ENCODE data around the gene GPR63. TPM values are rescaled to one million over a fixed set of nuclear protein-coding genes. Genes with fewer than 3 reads are reported as not detected.

GPR63 gene
- polyA plus RNA-seq, 4 donors = under 0.01 to 2.4 (median 0.48) TPM

DNA sequence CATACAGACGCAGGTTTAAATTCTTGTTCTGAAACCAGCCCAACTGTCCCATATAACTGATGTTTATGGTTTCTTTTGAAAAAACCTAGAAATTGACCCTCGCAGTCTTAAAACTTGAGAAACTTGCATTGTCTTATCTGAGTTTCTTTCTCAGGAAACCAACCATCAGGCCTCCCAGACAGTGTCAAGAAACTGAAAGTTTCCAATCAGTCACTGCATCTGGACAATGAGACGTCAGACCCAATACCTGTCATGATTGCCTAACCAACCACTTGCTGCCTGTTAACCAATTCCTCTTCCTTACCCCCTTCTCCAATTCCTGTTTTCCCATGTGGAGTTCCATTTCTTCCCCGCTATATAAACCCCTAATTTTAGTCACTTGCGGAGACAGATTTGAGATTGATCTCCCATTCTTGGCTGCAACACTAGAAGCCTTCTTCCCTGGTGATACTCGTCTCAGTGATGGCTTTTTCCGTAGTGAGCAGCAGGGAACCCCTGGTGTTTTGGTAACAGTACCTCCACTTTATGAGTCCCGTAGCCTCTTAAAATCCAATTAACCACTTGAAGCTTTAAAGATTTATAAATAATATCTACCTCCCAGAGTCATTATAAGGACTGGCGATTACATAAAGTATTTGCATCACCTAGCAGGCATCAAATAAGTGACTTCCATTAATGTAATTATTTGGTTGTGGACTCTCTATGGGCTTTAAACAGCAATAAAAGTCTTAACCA is 49.3 kb downstream of the GPR63 start:
- FAIRE-seq (no peak), DNase-seq (no peak)
- Histone ChIP-seq H3K36me3 (ENCODE audit: control insufficient read depth in 3 of 3, insufficient read depth in 2 of 3, low read depth in 1 of 3, low read length in 3 of 3) (no peaks in the 10 kb centered on the region), H3K27ac (ENCODE audit: low read depth in 1 of 3, low read length in 2 of 3) (no peak overlapping the region), H3K9me3 (ENCODE audit: control insufficient read depth in 2 of 2, insufficient read depth in 1 of 2, low read depth in 1 of 2, low read length in 1 of 2) (no peaks in the 10 kb centered on the region), H3K4me3 (ENCODE audit: low read depth in 1 of 3, low read length in 3 of 3) (no peak overlapping the region), H3K4me1 (ENCODE audit: control insufficient read depth in 3 of 3, insufficient read depth in 2 of 3, low read depth in 1 of 3, low read length in 2 of 3) (no peaks in the 10 kb centered on the region), H3K27me3 (ENCODE audit: control insufficient read depth in 3 of 3, insufficient read depth in 3 of 3, low read length in 3 of 3) (no peaks in the 10 kb centered on the region)
- WGBS, 3 donors = 71 to 74% (median 72%) methylated on average over 9 of the region's 9 CpGs

DNA sequence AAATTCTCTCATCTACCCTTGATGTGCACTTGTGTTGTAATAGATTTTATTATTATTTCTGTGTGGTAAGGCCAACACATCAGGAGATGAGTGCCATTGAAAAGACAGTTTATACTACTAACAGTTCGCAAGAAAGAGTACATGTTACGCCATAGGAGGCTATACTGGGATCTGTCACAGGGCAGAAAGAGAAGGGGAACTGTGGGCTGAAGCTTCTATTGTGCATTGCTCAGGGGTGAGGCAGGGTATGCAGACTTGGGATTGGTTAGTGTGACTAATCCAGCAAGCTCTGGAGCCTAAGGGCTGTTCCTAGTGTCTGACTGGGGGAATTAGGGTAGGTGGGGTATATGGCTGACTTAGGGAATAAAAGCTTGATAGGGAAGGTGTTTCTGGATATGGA is 50.9 kb downstream of the GPR63 start:
- Histone ChIP-seq H3K4me1 (ENCODE audit: control insufficient read depth in 3 of 3, insufficient read depth in 2 of 3, low read depth in 1 of 3, low read length in 2 of 3) (no peaks in the 10 kb centered on the region), H3K36me3 (ENCODE audit: control insufficient read depth in 3 of 3, insufficient read depth in 2 of 3, low read depth in 1 of 3, low read length in 3 of 3) (no peaks in the 10 kb centered on the region), H3K9me3 (ENCODE audit: control insufficient read depth in 2 of 2, insufficient read depth in 1 of 2, low read depth in 1 of 2, low read length in 1 of 2) (no peaks in the 10 kb centered on the region), H3K27ac (ENCODE audit: low read depth in 1 of 3, low read length in 2 of 3) (no peak overlapping the region), H3K27me3 (ENCODE audit: control insufficient read depth in 3 of 3, insufficient read depth in 3 of 3, low read length in 3 of 3) (no peaks in the 10 kb centered on the region), H3K4me3 (ENCODE audit: low read depth in 1 of 3, low read length in 3 of 3) (no peak overlapping the region)
- DNase-seq = no peak
- 95 to 100% (median 96%) methylated on average over 2 of the region's 2 CpGs for WGBS, 3 donors
- no peak for FAIRE-seq

DNA sequence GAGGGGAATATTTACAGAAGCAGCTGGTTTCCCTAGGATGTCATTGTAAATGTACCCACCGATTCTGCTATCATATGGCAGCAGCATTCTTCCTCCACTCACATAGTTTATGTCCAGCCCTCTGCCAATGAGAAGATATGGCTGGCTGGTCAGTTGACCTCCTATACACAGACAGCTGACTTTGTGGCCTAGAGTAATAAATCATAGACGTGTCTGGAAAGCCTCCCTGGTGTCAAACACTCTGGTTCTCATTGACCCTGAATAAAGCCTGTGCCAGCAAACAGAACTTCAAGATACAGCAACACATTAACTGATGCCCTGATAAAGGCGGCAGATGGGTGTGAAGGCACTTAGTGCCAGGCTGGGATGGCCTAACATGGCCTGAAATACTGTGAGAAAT is 52.6 kb downstream of the GPR63 start:
- no peaks in the 10 kb centered on the region for H3K27me3 ChIP-seq (ENCODE audit: control insufficient read depth in 3 of 3, insufficient read depth in 3 of 3, low read length in 3 of 3)
- H3K4me1 ChIP-seq (ENCODE audit: control insufficient read depth in 3 of 3, insufficient read depth in 2 of 3, low read depth in 1 of 3, low read length in 2 of 3) = no peaks in the 10 kb centered on the region

GRCh38 chr6:96783307-96783706 is 54.0 kb downstream of the GPR63 start:
- no peak for DNase-seq
- H3K27ac ChIP-seq (ENCODE audit: low read depth in 1 of 3, low read length in 2 of 3) = no peak overlapping the region
- WGBS, 3 donors = 91 to 96% (median 95%) methylated on average over 2 of the region's 2 CpGs

More for the DNA sequence above, 52.6 kb downstream of the GPR63 start:
- WGBS, 3 donors = 17 to 40% (median 33%) methylated on average over 3 of the region's 3 CpGs
- no peaks in the 10 kb centered on the region for H3K9me3 ChIP-seq (ENCODE audit: control insufficient read depth in 2 of 2, insufficient read depth in 1 of 2, low read depth in 1 of 2, low read length in 1 of 2)
- H3K4me3 ChIP-seq (ENCODE audit: low read depth in 1 of 3, low read length in 3 of 3) = no peak overlapping the region
- DNase-seq = no peak
- H3K36me3 ChIP-seq (ENCODE audit: control insufficient read depth in 3 of 3, insufficient read depth in 2 of 3, low read depth in 1 of 3, low read length in 3 of 3) = no peaks in the 10 kb centered on the region
- H3K27ac ChIP-seq (ENCODE audit: low read depth in 1 of 3, low read length in 2 of 3) = no peak overlapping the region
- no peak for FAIRE-seq

GRCh38 chr6:96781557-96781956 is 55.7 kb downstream of the GPR63 start:
- Histone ChIP-seq H3K27me3 (ENCODE audit: control insufficient read depth in 3 of 3, insufficient read depth in 3 of 3, low read length in 3 of 3) (no peaks in the 10 kb centered on the region), H3K4me1 (ENCODE audit: control insufficient read depth in 3 of 3, insufficient read depth in 2 of 3, low read depth in 1 of 3, low read length in 2 of 3) (no peaks in the 10 kb centered on the region), H3K27ac (ENCODE audit: low read depth in 1 of 3, low read length in 2 of 3) (no peak overlapping the region), H3K4me3 (ENCODE audit: low read depth in 1 of 3, low read length in 3 of 3) (no peak overlapping the region), H3K36me3 (ENCODE audit: control insufficient read depth in 3 of 3, insufficient read depth in 2 of 3, low read depth in 1 of 3, low read length in 3 of 3) (no peaks in the 10 kb centered on the region), H3K9me3 (ENCODE audit: control insufficient read depth in 2 of 2, insufficient read depth in 1 of 2, low read depth in 1 of 2, low read length in 1 of 2) (no peaks in the 10 kb centered on the region)
- DNase-seq (no peak), FAIRE-seq (no peak)
- WGBS, 3 donors = 67 to 75% (median 70%) methylated on average over 1 of the region's 1 CpG

More at GRCh38 chr6:96783307-96783706, 54.0 kb downstream of the GPR63 start:
- H3K9me3 ChIP-seq (ENCODE audit: control insufficient read depth in 2 of 2, insufficient read depth in 1 of 2, low read depth in 1 of 2, low read length in 1 of 2) = no peaks in the 10 kb centered on the region
- H3K4me1 ChIP-seq (ENCODE audit: control insufficient read depth in 3 of 3, insufficient read depth in 2 of 3, low read depth in 1 of 3, low read length in 2 of 3) = no peaks in the 10 kb centered on the region
- H3K4me3 ChIP-seq (ENCODE audit: low read depth in 1 of 3, low read length in 3 of 3) = no peak overlapping the region
- no peaks in the 10 kb centered on the region for H3K27me3 ChIP-seq (ENCODE audit: control insufficient read depth in 3 of 3, insufficient read depth in 3 of 3, low read length in 3 of 3)
- no peak for FAIRE-seq
- H3K36me3 ChIP-seq (ENCODE audit: control insufficient read depth in 3 of 3, insufficient read depth in 2 of 3, low read depth in 1 of 3, low read length in 3 of 3) = no peaks in the 10 kb centered on the region

DNA sequence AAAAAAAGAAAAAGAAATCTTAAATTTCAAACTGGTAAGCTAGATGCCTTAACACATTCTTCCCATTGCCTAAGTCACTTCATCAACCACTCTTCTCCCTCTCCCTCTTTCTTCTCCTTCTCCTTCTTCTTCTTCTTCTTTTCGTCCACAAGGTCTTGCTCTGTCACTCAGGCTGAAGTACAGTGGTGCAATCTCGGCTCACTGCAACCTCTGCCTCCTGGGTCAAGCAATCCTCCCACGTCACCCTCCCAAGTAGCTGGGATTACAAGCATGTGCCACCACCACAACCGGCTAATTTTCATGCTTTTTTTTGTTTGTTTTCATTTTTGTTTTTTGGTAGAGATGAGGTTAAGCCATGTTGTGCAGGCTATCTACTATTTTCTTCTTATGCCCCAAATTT is 60.2 kb downstream of the GPR63 start:
- no peaks in the 10 kb centered on the region for H3K36me3 ChIP-seq (ENCODE audit: control insufficient read depth in 3 of 3, insufficient read depth in 2 of 3, low read depth in 1 of 3, low read length in 3 of 3)
- peaks cover 0 to 2% of the 10 kb centered on the region in 2 donors for H3K9me3 ChIP-seq (ENCODE audit: control insufficient read depth in 2 of 2, insufficient read depth in 1 of 2, low read depth in 1 of 2, low read length in 1 of 2)
- H3K4me1 ChIP-seq (ENCODE audit: control insufficient read depth in 3 of 3, insufficient read depth in 2 of 3, low read depth in 1 of 3, low read length in 2 of 3) = no peaks in the 10 kb centered on the region
- H3K4me3 ChIP-seq (ENCODE audit: low read depth in 1 of 3, low read length in 3 of 3) = no peak overlapping the region
- H3K27me3 ChIP-seq (ENCODE audit: control insufficient read depth in 3 of 3, insufficient read depth in 3 of 3, low read length in 3 of 3) = no peaks in the 10 kb centered on the region
- DNase-seq = no peak
- no peak overlapping the region for H3K27ac ChIP-seq (ENCODE audit: low read depth in 1 of 3, low read length in 2 of 3)
- 69 to 80% (median 80%) methylated on average over 4 of the region's 4 CpGs for WGBS, 3 donors
- FAIRE-seq = no peak

DNA sequence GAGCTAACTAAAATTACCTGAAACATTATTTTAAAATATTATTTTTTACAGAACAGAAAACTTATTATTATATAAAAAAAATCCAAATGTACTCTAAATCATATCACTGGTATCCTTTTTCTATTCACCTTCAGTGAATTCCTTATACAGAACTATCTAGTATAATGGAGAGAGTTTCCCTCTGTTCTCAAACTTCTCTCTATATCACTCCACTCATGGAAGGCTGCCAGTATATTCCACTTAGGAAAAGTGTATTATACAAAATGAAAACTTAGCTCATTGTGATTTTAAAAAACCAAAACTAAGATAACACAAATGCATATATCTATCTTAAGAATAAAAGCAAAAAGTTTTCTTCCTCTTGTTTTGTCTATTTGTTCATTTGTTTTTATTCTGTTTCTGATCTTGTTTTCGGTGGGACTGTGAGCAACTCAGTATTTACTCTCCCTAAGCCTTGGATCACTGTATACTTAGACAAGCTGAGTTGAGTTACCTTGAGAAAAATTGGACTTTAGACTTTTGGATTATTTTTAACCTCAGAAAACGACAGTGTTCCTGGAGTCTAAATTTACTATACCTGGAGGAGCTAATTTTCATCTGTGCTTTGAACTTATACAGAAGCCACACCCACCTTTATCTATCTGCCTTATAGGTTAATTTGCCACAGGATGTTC is 61.4 kb downstream of the GPR63 start:
- WGBS, 3 donors = 12 to 48% (median 17%) methylated on average over 2 of the region's 2 CpGs
- Histone ChIP-seq H3K36me3 (ENCODE audit: control insufficient read depth in 3 of 3, insufficient read depth in 2 of 3, low read depth in 1 of 3, low read length in 3 of 3) (no peaks in the 10 kb centered on the region), H3K9me3 (ENCODE audit: control insufficient read depth in 2 of 2, insufficient read depth in 1 of 2, low read depth in 1 of 2, low read length in 1 of 2) (peaks cover 0 to 2% of the 10 kb centered on the region in 2 donors), H3K4me1 (ENCODE audit: control insufficient read depth in 3 of 3, insufficient read depth in 2 of 3, low read depth in 1 of 3, low read length in 2 of 3) (no peaks in the 10 kb centered on the region), H3K27me3 (ENCODE audit: control insufficient read depth in 3 of 3, insufficient read depth in 3 of 3, low read length in 3 of 3) (no peaks in the 10 kb centered on the region), H3K4me3 (ENCODE audit: low read depth in 1 of 3, low read length in 3 of 3) (no peak overlapping the region), H3K27ac (ENCODE audit: low read depth in 1 of 3, low read length in 2 of 3) (no peak overlapping the region)
- no peak for FAIRE-seq
- peak; percentile 3 to 32 for DNase-seq

DNA sequence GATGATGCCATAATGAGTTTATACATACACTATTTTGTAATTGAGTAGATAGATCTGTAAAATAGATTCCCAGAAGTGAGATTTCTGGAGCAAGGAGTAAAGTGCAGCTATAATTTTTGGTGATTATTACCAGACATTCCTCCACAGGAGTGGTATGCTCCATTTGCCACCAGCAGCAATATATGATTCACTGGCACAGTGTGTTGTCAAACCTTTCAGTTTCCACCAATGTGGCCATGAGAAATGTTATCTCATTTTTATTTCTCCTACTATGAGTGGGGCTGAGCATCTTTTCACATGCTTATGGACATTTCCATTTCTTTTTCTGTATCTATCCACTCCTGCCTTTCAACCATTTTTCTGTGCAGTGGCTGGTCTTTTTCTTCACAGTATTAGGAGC is 70.5 kb downstream of the GPR63 start:
- FAIRE-seq (no peak), DNase-seq (no peak)
- Histone ChIP-seq H3K9me3 (ENCODE audit: control insufficient read depth in 2 of 2, insufficient read depth in 1 of 2, low read depth in 1 of 2, low read length in 1 of 2) (no peaks in the 10 kb centered on the region), H3K4me3 (ENCODE audit: low read depth in 1 of 3, low read length in 3 of 3) (no peak overlapping the region), H3K27me3 (ENCODE audit: control insufficient read depth in 3 of 3, insufficient read depth in 3 of 3, low read length in 3 of 3) (no peaks in the 10 kb centered on the region), H3K4me1 (ENCODE audit: control insufficient read depth in 3 of 3, insufficient read depth in 2 of 3, low read depth in 1 of 3, low read length in 2 of 3) (no peaks in the 10 kb centered on the region), H3K36me3 (ENCODE audit: control insufficient read depth in 3 of 3, insufficient read depth in 2 of 3, low read depth in 1 of 3, low read length in 3 of 3) (no peaks in the 10 kb centered on the region), H3K27ac (ENCODE audit: low read depth in 1 of 3, low read length in 2 of 3) (no peak overlapping the region)

Data from small intestine (tissue), 7 donors.